Mesenchymal stem cell (in vitro differentiated cells and primary cell): ENCODE results near the gene EPAS1.

Experiments used
- DNase-seq: peaks from one replicate; pipeline ENCODE4 v3.0.0-alpha.2; 2013
- H2AFZ ChIP-seq: one replicate; pipeline ENCODE4 v1.6.1; 2013; ENCODE audit warnings: low read depth, mild to moderate bottlenecking, control low read depth, inconsistent platforms, low read length, moderate library complexity
- H2AK5ac ChIP-seq: 2 replicates; pipeline ENCODE4 v1.6.1; 2013; ENCODE audit warnings: low read length, moderate library complexity, mild to moderate bottlenecking, inconsistent platforms; ENCODE audit not compliant: severe bottlenecking
- H2BK120ac ChIP-seq: one replicate; pipeline ENCODE4 v1.6.1; 2013; ENCODE audit warnings: low read depth, mild to moderate bottlenecking, inconsistent platforms, low read length, moderate library complexity
- H2BK12ac ChIP-seq, 2 experiments: one replicate each; pipeline ENCODE4 v1.6.1; 2013; ENCODE audit warnings: inconsistent platforms in 2 of 2, low read length in 2 of 2, mild to moderate bottlenecking in 2 of 2, moderate library complexity in 2 of 2, control low read depth in 1 of 2
- H2BK15ac ChIP-seq: one replicate; pipeline ENCODE4 v1.6.1; 2013; ENCODE audit warnings: mild to moderate bottlenecking, low read depth, inconsistent platforms; ENCODE audit not compliant: poor library complexity, severe bottlenecking
- H2BK5ac ChIP-seq: 2 replicates; pipeline ENCODE4 v1.6.1; 2013; ENCODE audit warnings: low read depth, mild to moderate bottlenecking, low read length, control low read depth, inconsistent platforms; ENCODE audit not compliant: poor library complexity, severe bottlenecking
- H3K14ac ChIP-seq, 2 experiments: one replicate each; pipeline ENCODE4 v1.6.1; 2013; ENCODE audit warnings: inconsistent platforms in 2 of 2, low read length in 2 of 2, control low read depth in 1 of 2, mild to moderate bottlenecking in 1 of 2, moderate library complexity in 1 of 2
- H3K18ac ChIP-seq, 2 experiments: one replicate each; pipeline ENCODE4 v1.6.1; 2013; ENCODE audit warnings: inconsistent platforms in 2 of 2, low read length in 2 of 2, control low read depth in 1 of 2, low read depth in 1 of 2, mild to moderate bottlenecking in 1 of 2
- H3K23ac ChIP-seq, 2 experiments: one replicate each; pipeline ENCODE4 v1.6.1; 2013; ENCODE audit warnings: inconsistent platforms in 2 of 2, low read length in 2 of 2, mild to moderate bottlenecking in 2 of 2, moderate library complexity in 2 of 2, control low read depth in 1 of 2
- H3K27ac ChIP-seq: 2 replicates; pipeline ENCODE4 v1.5.1; 2013; ENCODE audit warnings: mild to moderate bottlenecking, moderate library complexity, low read length, control low read depth, inconsistent platforms; ENCODE audit not compliant: poor library complexity, severe bottlenecking
- H3K27me3 ChIP-seq, 2 experiments: 2 replicates each; pipeline versions ENCODE4 v1.6.1 to v1.7.0; 2013; ENCODE audit warnings: low read length in 2 of 2, mild to moderate bottlenecking in 2 of 2, moderate library complexity in 2 of 2, control low read depth in 1 of 2, inconsistent platforms in 1 of 2; ENCODE audit not compliant: control insufficient read depth in 1 of 2, insufficient read depth in 1 of 2
- H3K36me3 ChIP-seq, 2 experiments: 2 replicates each; pipeline versions ENCODE4 v1.6.1 to v1.7.0; 2013; ENCODE audit warnings: low read length in 2 of 2, control low read depth in 1 of 2, inconsistent platforms in 1 of 2, low read depth in 1 of 2, mild to moderate bottlenecking in 1 of 2; ENCODE audit not compliant: insufficient read depth in 2 of 2, control insufficient read depth in 1 of 2
- H3K4ac ChIP-seq, 2 experiments: one replicate each; pipeline ENCODE4 v1.6.1; 2013; ENCODE audit warnings: inconsistent platforms in 2 of 2, low read length in 2 of 2, mild to moderate bottlenecking in 2 of 2, moderate library complexity in 2 of 2, control low read depth in 1 of 2, low read depth in 1 of 2
- H3K4me1 ChIP-seq: 2 replicates; pipeline ENCODE4 v1.6.1; 2013; ENCODE audit warnings: low read depth, low read length, control low read depth; ENCODE audit not compliant: control insufficient read depth, insufficient read depth
- H3K4me2 ChIP-seq: 2 replicates; pipeline ENCODE4 v1.6.1; 2013; ENCODE audit warnings: low read length, mild to moderate bottlenecking, inconsistent platforms; ENCODE audit not compliant: poor library complexity, severe bottlenecking
- H3K4me3 ChIP-seq, 2 experiments: 2 replicates each; pipeline versions ENCODE4 v1.5.1 to v1.7.0; 2013; ENCODE audit warnings: low read length in 2 of 2, mild to moderate bottlenecking in 2 of 2, control low read depth in 1 of 2, low read depth in 1 of 2; ENCODE audit not compliant: insufficient read depth in 1 of 2
- H3K79me1 ChIP-seq: replicated peaks from 2 replicates; pipeline ENCODE4 v1.6.1; 2013; ENCODE audit warnings: mild to moderate bottlenecking, control low read depth, low read length, inconsistent platforms; ENCODE audit not compliant: poor library complexity, severe bottlenecking
- H3K9ac ChIP-seq: 2 replicates; pipeline ENCODE4 v1.7.0; 2013; ENCODE audit warnings: mild to moderate bottlenecking, low read length, moderate library complexity
- H3K9me3 ChIP-seq: 2 replicates; pipeline ENCODE4 v1.7.0; 2013; ENCODE audit warnings: mild to moderate bottlenecking, low read length; ENCODE audit not compliant: control insufficient read depth
- H4K8ac ChIP-seq: one replicate; pipeline ENCODE4 v1.6.1; 2013; ENCODE audit warnings: inconsistent platforms, mild to moderate bottlenecking, low read length, moderate library complexity
- H4K91ac ChIP-seq: one replicate; pipeline ENCODE4 v1.6.1; 2013; ENCODE audit warnings: mild to moderate bottlenecking, low read length, inconsistent platforms
- WGBS: methylation state at CpG from one replicate; pipeline ENCODE4 v1.1.7; 2013; ENCODE audit warnings: mixed read lengths; 5-methylcytosine and 5-hydroxymethylcytosine counted together

The EPAS1 gene

GRCh38 chr2:46258937-46259776 is 38.0 kb upstream of the EPAS1 start:
- 79% methylated on average over 5 of the region's 5 CpGs for WGBS
- H3K14ac ChIP-seq, result no peak overlapping the region
- H2BK12ac ChIP-seq, result peak overlapping the region; percentile 59 to 72
- H4K8ac ChIP-seq, result peak overlapping the region; percentile 33
- H3K27me3 ChIP-seq, result no peaks in the 10 kb centered on the region
- peak overlapping the region in 1 of 2 experiments; percentile 59 for H3K4ac ChIP-seq
- H3K18ac ChIP-seq, result peak overlapping the region; percentile 28 to 77
- H3K4me2 ChIP-seq, result no peak overlapping the region
- H2AK5ac ChIP-seq, result no peak overlapping the region
- H3K9ac ChIP-seq, result no peak overlapping the region
- DNase-seq, result peak; percentile 50
- no peak overlapping the region for H3K23ac ChIP-seq
- H3K27ac ChIP-seq, result no peak overlapping the region
- H3K4me3 ChIP-seq, result no peak overlapping the region
- H2AFZ ChIP-seq, result no peak overlapping the region
- H2BK120ac ChIP-seq, result no peak overlapping the region
- H3K4me1 ChIP-seq, result peaks cover 2% of the 10 kb centered on the region
- no peaks in the 10 kb centered on the region for H3K36me3 ChIP-seq
- no peak overlapping the region for H2BK15ac ChIP-seq
- H3K79me1 ChIP-seq, result no peaks in the 10 kb centered on the region
- H4K91ac ChIP-seq, result no peak overlapping the region
- H3K9me3 ChIP-seq, result no peaks in the 10 kb centered on the region
- H2BK5ac ChIP-seq, result no peak overlapping the region

GRCh38 chr2:46259777-46260168 is 37.4 kb upstream of the EPAS1 start:
- H3K9me3 ChIP-seq, result no peaks in the 10 kb centered on the region

GRCh38 chr2:46260305-46260704 is 36.9 kb upstream of the EPAS1 start:
- H3K14ac ChIP-seq, result no peak overlapping the region
- H2BK15ac ChIP-seq, result no peak overlapping the region
- H3K9me3 ChIP-seq, result no peaks in the 10 kb centered on the region
- H3K27me3 ChIP-seq, result no peaks in the 10 kb centered on the region
- H3K79me1 ChIP-seq, result no peaks in the 10 kb centered on the region
- H3K4me3 ChIP-seq, result no peak overlapping the region
- no peak overlapping the region for H2BK5ac ChIP-seq
- no peak overlapping the region for H3K9ac ChIP-seq
- no peak overlapping the region for H4K8ac ChIP-seq
- WGBS, result over 99% methylated on average over 4 of the region's 4 CpGs
- no peak overlapping the region for H3K23ac ChIP-seq
- no peaks in the 10 kb centered on the region for H3K36me3 ChIP-seq
- H3K4me2 ChIP-seq, result no peak overlapping the region
- no peak overlapping the region for H2AFZ ChIP-seq
- H2BK12ac ChIP-seq, result no peak overlapping the region
- H2AK5ac ChIP-seq, result no peak overlapping the region
- no peak overlapping the region for H3K18ac ChIP-seq
- no peak overlapping the region for H3K4ac ChIP-seq
- H3K4me1 ChIP-seq, result peaks cover 2% of the 10 kb centered on the region
- no peak overlapping the region for H4K91ac ChIP-seq
- H3K27ac ChIP-seq, result no peak overlapping the region
- no peak overlapping the region for H2BK120ac ChIP-seq
- DNase-seq, result no peak

More at GRCh38 chr2:46259777-46260168, 37.4 kb upstream of the EPAS1 start:
- no peak overlapping the region for H2BK120ac ChIP-seq
- no peak overlapping the region for H3K14ac ChIP-seq
- no peak overlapping the region for H2AFZ ChIP-seq
- H3K23ac ChIP-seq, result no peak overlapping the region
- H3K79me1 ChIP-seq, result no peaks in the 10 kb centered on the region
- H3K27me3 ChIP-seq, result no peaks in the 10 kb centered on the region
- H3K9ac ChIP-seq, result no peak overlapping the region
- peaks cover 2% of the 10 kb centered on the region for H3K4me1 ChIP-seq
- H3K27ac ChIP-seq, result no peak overlapping the region
- no peak overlapping the region for H2AK5ac ChIP-seq
- no peak overlapping the region for H2BK5ac ChIP-seq
- no peak overlapping the region for H3K18ac ChIP-seq
- DNase-seq, result no peak
- no peak overlapping the region for H3K4ac ChIP-seq
- no peak overlapping the region for H4K8ac ChIP-seq
- no peak overlapping the region for H3K4me2 ChIP-seq
- H3K4me3 ChIP-seq, result no peak overlapping the region
- 100% methylated on average over 1 of the region's 1 CpG for WGBS
- H3K36me3 ChIP-seq, result no peaks in the 10 kb centered on the region
- no peak overlapping the region for H4K91ac ChIP-seq
- H2BK15ac ChIP-seq, result no peak overlapping the region
- no peak overlapping the region for H2BK12ac ChIP-seq

- H2BK5ac ChIP-seq, result no peak overlapping the region
- no peak overlapping the region for H4K91ac ChIP-seq
- no peak overlapping the region for H2BK15ac ChIP-seq
- 67% methylated on average over 2 of the region's 2 CpGs for WGBS
- no peak overlapping the region for H3K9ac ChIP-seq
- no peak overlapping the region for H3K23ac ChIP-seq
- no peaks in the 10 kb centered on the region for H3K36me3 ChIP-seq
- H3K27me3 ChIP-seq, result no peaks in the 10 kb centered on the region
- H3K14ac ChIP-seq, result no peak overlapping the region
- H3K18ac ChIP-seq, result no peak overlapping the region
- no peak overlapping the region for H3K27ac ChIP-seq
- no peak overlapping the region for H3K4me3 ChIP-seq
- H3K4me2 ChIP-seq, result no peak overlapping the region
- DNase-seq, result no peak
- peak overlapping the region in 1 of 2 experiments; percentile 64 for H2BK12ac ChIP-seq
- H3K4me1 ChIP-seq, result peaks cover 1% of the 10 kb centered on the region
- no peaks in the 10 kb centered on the region for H3K9me3 ChIP-seq
- H2AK5ac ChIP-seq, result no peak overlapping the region
- H2BK120ac ChIP-seq, result no peak overlapping the region
- H4K8ac ChIP-seq, result no peak overlapping the region
- H3K79me1 ChIP-seq, result no peaks in the 10 kb centered on the region
- H3K4ac ChIP-seq, result no peak overlapping the region
- no peak overlapping the region for H2AFZ ChIP-seq
Measured at GRCh38 chr2:46262248-46262938, 34.8 kb upstream of the EPAS1 start.
